ENCODE measurements around the gene PDE11A. TPM values are rescaled to one million over a fixed set of nuclear protein-coding genes. Genes with fewer than 3 reads are reported as not detected.

PDE11A gene
- total RNA-seq, 2 experiments from 2014 or later = not detected

DNA sequence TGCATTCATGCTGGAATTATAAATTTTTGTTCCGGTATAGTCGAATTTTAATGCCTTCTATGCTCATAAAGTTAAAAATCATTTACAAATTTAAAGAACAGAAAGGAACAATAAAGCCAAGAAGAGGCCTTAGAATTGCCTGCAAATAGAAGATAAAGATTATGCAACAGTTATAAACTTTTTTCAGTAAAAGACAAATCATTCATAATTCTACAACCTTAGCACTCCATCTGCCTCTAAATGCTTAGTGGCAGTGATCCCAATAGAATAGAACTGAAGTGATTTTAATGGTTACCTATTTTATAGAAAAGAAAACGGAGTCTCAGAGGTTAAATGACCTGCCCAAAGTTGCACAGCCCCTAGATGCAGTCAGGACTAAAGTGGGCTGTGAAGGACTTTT, 468.8 kb downstream of the PDE11A start:
- Histone ChIP-seq H3K4me3 (ENCODE audit: low read length) (no peak overlapping the region), H3K27me3 (ENCODE audit: control insufficient read depth in 1 of 2, insufficient read depth in 2 of 2, low read length in 2 of 2) (peaks cover 0 to 3% of the 10 kb centered on the region in 2 experiments), H3K36me3 (ENCODE audit: insufficient read depth, low read length) (no peaks in the 10 kb centered on the region), H3K4me1 (ENCODE audit: insufficient read depth, low read length) (no peaks in the 10 kb centered on the region), H3K9me3 (ENCODE audit: control insufficient read depth in 1 of 2, insufficient read depth in 1 of 2, low read length in 2 of 2) (peaks cover 0 to 4% of the 10 kb centered on the region in 2 experiments), H3K27ac (ENCODE audit: low read depth in 1 of 2, low read length in 2 of 2) (no peak overlapping the region)
- no peak for DNase-seq
- peaks cover 13% of the 10 kb centered on the region for H3K27me3 Mint-ChIP-seq
- no peak for ATAC-seq (ENCODE audit: poor library complexity)
- H3K4me1 Mint-ChIP-seq (ENCODE audit: low read depth) = no peaks in the 10 kb centered on the region
- no peaks in the 10 kb centered on the region for H3K9me3 Mint-ChIP-seq
- no peaks in the 10 kb centered on the region for H3K36me3 Mint-ChIP-seq (ENCODE audit: low read depth)
- CTCF ChIA-PET = interaction anchor here (1.1 to 1.3 kb wide), 3 partner anchors 8 to 439 kb away, joined by 3 to 4 read pairs (median 3); no protein-coding TSS in a partner anchor
- H3K4me3 Mint-ChIP-seq = no peak overlapping the region
- POLR2A ChIA-PET = interaction anchor here (0.8 kb wide), 1 partner anchor 340 kb away, joined by 4 read pairs; no protein-coding TSS in a partner anchor
- H3K27ac Mint-ChIP-seq = no peak overlapping the region
- no peak for TF ChIP-seq CTCF (IDR thresholded peaks at IDR 0.05)
- intact Hi-C loops (cut with DNase I, micrococcal nuclease) = loop anchor here (2.0 to 10.0 kb wide), 3 partner anchors 267 to 441 kb away; no protein-coding TSS in a partner anchor

GRCh38 chr2:177603181-177603580, 469.4 kb downstream of the PDE11A start:
- POLR2A ChIA-PET = no interaction called here
- H3K4me3 Mint-ChIP-seq = no peak overlapping the region

GRCh38 chr2:177602611-177603164, 469.9 kb downstream of the PDE11A start:
- ATAC-seq (ENCODE audit: poor library complexity) = no peak
- CTCF ChIA-PET = no interaction called here

More at GRCh38 chr2:177603181-177603580, 469.4 kb downstream of the PDE11A start:
- Histone ChIP-seq H3K36me3 (ENCODE audit: insufficient read depth, low read length) (no peaks in the 10 kb centered on the region), H3K27me3 (ENCODE audit: control insufficient read depth in 1 of 2, insufficient read depth in 2 of 2, low read length in 2 of 2) (peaks cover 0 to 3% of the 10 kb centered on the region in 2 experiments), H3K9me3 (ENCODE audit: control insufficient read depth in 1 of 2, insufficient read depth in 1 of 2, low read length in 2 of 2) (peaks cover 0 to 4% of the 10 kb centered on the region in 2 experiments), H3K27ac (ENCODE audit: low read depth in 1 of 2, low read length in 2 of 2) (no peak overlapping the region), H3K4me3 (ENCODE audit: low read length) (no peak overlapping the region), H3K4me1 (ENCODE audit: insufficient read depth, low read length) (no peaks in the 10 kb centered on the region)
- CTCF ChIA-PET = no interaction called here
- intact Hi-C loops (cut with DNase I, micrococcal nuclease) = loop anchor here (2.0 to 10.0 kb wide), 3 partner anchors 266 to 441 kb away; no protein-coding TSS in a partner anchor
- Mint-ChIP-seq H3K27me3 (peaks cover 17% of the 10 kb centered on the region), H3K9me3 (no peaks in the 10 kb centered on the region), H3K36me3 (ENCODE audit: low read depth) (no peaks in the 10 kb centered on the region), H3K27ac (no peak overlapping the region), H3K4me1 (ENCODE audit: low read depth) (no peaks in the 10 kb centered on the region)
- ATAC-seq (ENCODE audit: poor library complexity) (no peak), DNase-seq (no peak)
- no peak for TF ChIP-seq CTCF (IDR thresholded peaks at IDR 0.05)

More at GRCh38 chr2:177602611-177603164, 469.9 kb downstream of the PDE11A start:
- Histone ChIP-seq H3K4me3 (ENCODE audit: low read length) (no peak overlapping the region), H3K4me1 (ENCODE audit: insufficient read depth, low read length) (no peaks in the 10 kb centered on the region), H3K27me3 (ENCODE audit: control insufficient read depth in 1 of 2, insufficient read depth in 2 of 2, low read length in 2 of 2) (peaks cover 0 to 3% of the 10 kb centered on the region in 2 experiments), H3K27ac (ENCODE audit: low read depth in 1 of 2, low read length in 2 of 2) (no peak overlapping the region), H3K36me3 (ENCODE audit: insufficient read depth, low read length) (no peaks in the 10 kb centered on the region), H3K9me3 (ENCODE audit: control insufficient read depth in 1 of 2, insufficient read depth in 1 of 2, low read length in 2 of 2) (peaks cover 0 to 4% of the 10 kb centered on the region in 2 experiments)
- H3K4me3 Mint-ChIP-seq = no peak overlapping the region
- peaks cover 15% of the 10 kb centered on the region for H3K27me3 Mint-ChIP-seq
- intact Hi-C loops (cut with DNase I, micrococcal nuclease) = loop anchor here (2.0 to 10.0 kb wide), 3 partner anchors 266 to 440 kb away; no protein-coding TSS in a partner anchor
- no peak overlapping the region for H3K27ac Mint-ChIP-seq
- H3K4me1 Mint-ChIP-seq (ENCODE audit: low read depth) = no peaks in the 10 kb centered on the region
- TF ChIP-seq CTCF (IDR thresholded peaks at IDR 0.05) = no peak
- H3K36me3 Mint-ChIP-seq (ENCODE audit: low read depth) = no peaks in the 10 kb centered on the region
- POLR2A ChIA-PET = no interaction called here
- no peaks in the 10 kb centered on the region for H3K9me3 Mint-ChIP-seq
- no peak for DNase-seq
